Subcutaneous adipose tissue (tissue), 4 donors: Measurements from ENCODE around the gene KRT79. TPM values are rescaled to one million over a fixed set of nuclear protein-coding genes. Genes with fewer than 3 reads are reported as not detected.

Experiments used
- total RNA-seq, 4 donors: library from RNA; depleted of rRNA; stranded (reverse); fragments of >200 nt; gene quantifications; one replicate each; pipeline ENCODE4 v1.1.0, GENCODE V29; 2016
- TF ChIP-seq, protein P1 (sequence below): fragments of 450-650 bp; IDR thresholded peaks from one replicate; pipeline ENCODE4 v1.5.1; 2016; ENCODE audit warnings: low read depth, mild to moderate bottlenecking, control low read depth, antibody characterized with exemption, moderate library complexity

The KRT79 gene
- total RNA-seq, 4 donors from 2014 or later, result 0.22 to 3.6 (median 2.0) TPM; not detected in 1

DNA sequence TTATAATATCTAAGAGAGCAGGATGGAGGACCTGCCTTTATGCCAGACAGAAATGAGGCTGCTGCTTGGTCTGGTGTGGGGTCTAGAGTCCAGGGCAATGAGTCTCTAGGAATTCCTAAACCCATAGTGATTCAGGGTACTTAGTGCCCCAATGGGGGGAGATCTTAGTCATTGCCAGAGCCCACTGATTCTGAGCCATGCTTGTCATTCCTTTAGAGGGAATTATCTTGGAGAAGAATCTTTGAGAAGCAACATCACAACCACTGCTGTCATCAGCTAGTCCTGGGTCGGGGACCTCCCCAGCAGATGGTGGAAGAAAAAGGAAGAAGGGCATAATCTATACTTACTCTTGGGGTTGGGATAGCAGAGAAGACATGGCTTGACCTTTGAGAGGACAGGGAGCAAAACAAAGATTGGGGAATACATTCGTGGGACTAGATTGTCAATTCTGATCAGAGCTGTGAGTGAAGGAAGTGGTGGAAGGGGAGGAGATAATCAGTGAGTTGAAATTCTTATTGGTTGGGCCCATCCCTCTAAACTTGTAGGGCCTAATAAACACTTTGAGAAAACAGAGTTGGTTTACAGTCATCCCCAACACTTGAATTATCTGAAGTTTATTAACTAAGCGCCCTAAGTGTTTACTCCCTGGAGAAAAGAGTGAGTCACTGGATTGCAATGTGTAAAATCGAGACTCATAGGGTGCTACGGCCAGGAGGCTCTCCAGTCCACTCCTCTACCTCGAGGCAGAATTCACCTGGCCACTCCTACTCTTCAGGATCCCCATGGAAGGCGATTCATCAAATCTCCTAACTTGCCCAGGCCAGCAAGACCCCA, 35.2 kb downstream of the KRT79 start:
- TF ChIP-seq, protein P1, sequence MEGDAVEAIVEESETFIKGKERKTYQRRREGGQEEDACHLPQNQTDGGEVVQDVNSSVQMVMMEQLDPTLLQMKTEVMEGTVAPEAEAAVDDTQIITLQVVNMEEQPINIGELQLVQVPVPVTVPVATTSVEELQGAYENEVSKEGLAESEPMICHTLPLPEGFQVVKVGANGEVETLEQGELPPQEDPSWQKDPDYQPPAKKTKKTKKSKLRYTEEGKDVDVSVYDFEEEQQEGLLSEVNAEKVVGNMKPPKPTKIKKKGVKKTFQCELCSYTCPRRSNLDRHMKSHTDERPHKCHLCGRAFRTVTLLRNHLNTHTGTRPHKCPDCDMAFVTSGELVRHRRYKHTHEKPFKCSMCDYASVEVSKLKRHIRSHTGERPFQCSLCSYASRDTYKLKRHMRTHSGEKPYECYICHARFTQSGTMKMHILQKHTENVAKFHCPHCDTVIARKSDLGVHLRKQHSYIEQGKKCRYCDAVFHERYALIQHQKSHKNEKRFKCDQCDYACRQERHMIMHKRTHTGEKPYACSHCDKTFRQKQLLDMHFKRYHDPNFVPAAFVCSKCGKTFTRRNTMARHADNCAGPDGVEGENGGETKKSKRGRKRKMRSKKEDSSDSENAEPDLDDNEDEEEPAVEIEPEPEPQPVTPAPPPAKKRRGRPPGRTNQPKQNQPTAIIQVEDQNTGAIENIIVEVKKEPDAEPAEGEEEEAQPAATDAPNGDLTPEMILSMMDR, result no peak

DNA sequence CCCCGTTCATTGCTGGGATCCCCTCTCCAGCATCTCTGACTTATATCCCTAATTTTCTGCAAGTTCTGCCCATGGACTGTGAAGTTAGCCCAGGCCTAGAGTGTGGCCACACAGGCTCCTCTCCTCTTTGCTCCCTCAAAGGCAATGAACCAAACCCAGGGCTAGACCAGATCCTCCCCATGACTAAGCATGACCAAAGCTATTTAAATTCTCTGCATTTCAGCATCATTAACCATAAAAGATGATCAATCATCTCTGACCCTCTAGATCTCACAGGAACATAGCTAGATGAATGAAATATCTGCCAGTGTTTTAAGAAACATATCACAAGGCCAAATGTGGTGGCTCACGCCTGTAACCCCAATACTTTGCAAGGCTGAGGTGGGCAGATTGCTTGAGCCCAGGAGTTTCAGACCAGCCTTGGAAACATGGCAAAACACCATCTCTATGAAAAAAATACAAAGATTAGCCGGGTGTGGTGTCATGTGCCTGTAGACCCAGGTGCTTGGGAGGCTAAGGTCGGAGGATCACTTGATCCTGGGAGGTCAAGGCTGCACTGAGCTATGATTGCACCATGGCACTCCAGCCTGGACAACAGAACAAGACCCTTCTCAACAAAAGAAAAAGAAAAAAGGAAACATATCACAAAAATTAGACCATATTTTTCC, 36.0 kb downstream of the KRT79 start:
- TF ChIP-seq, protein P1, result no peak

DNA sequence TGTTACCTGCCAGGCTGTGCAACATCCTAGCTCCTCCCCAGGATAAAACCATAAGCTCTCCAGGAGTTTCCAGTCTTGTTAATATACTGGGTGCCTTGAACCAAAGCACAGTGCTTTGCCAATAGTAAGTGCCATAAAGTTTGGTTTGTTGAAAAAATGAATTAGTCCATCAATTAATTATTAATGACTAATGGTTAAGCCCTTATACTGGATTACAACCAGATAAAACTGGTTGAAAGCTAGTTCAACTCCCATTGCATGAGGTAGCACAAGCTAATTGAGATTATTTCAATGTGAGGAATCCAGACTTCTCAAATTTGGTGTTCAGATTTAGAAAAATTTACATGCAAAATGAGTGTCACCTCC, 36.6 kb downstream of the KRT79 start:
- TF ChIP-seq, protein P1, result no peak

DNA sequence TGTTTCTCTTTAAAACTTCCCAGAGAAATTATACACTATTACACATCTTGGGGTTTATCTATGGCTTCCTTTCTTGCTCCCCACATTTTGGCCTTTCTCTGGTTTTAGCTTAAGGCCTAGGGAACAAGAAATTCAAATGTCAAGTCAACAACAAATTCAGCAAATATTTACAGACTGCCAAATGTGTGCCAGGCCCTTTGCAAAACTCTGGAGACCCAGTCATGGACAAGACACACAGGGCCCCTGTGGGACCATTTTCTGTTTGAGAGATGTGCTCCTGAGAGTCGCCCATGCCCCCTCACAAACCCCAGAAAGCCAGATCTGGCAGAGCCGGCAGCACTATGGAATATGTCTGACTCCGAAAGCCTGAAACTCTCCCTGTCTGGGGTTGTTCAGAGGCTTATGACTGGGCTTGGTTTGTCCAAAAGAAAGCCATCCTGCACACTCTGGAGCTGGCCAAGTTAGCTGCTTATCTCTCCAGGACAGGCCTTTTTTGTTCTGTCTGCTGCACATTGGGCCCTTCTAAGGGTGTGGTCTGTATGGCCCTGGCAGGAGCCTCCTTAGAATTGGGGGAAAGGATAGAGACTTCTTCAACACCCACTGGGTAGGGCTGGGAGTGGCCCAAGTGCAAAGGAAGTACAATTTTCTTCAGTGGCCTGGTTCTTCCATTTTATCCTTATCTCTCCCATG, 37.1 kb downstream of the KRT79 start:
- TF ChIP-seq, protein P1, result no peak

DNA sequence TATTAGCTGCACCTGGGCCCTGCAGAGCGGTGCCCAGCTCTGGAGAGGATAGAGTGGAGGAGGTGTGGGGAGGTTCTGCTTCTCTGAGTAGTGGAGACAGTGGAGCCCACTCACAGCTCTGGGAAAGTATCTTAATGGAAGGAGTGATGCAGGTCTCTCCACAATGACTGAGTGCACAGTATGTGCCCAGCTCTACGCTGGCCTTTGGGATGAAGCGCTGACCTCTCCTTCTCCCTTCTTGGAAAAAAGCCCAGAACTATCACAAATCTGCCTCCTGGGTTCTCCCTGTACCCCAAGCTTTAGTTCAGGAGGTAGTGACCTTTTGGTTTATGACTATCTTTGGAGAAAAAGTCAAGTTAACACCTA, 37.7 kb downstream of the KRT79 start:
- TF ChIP-seq, protein P1, result no peak

DNA sequence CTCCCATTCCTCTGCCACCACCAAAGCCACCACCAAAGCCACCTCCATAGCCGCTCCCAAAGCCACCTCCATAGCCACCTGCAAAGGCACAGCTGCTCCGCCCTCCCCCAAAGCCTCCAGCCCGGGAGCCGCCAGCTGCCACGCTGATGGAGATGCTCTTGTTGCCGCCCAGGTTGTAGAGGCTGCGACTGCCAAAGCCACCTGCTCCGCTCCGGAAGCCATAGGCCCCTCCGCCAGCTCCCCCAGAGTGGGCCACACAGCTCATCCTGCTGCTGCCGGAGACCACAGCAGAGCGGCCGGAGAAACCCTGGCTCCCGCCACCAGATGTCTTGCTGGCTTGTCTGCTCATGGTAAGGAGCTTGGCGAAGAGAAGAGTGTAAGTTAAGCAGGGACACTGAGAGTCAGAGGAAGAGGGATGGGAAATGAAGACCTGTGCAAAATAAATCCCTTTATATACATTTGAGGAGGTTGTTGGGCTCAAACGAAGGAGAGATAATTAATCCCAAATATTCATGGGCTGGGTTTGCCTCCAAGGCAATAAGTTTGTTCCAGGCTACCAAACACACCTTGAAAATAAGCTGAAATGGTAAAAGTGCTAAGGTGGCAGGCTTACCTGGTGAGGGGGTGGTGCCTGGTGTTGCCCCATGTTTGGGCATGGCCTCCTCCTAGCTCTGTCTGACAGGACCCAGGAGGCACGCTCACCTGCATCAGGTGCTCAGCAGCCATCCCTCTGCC, 38.2 kb downstream of the KRT79 start, which contains the start of gene KRT3:
TSS of gene KRT3 (minus strand) at position 424 of the 735 bp plus-strand sequence. CDS start at position 349, 75 bp downstream.
- TF ChIP-seq, protein P1, result no peak
